CD4-positive, alpha-beta T cell treated with Interleukin-6 for 4 hours (primary cell): ENCODE data around the gene GALNT11.
A peak's percentile ranks its signal among the peaks of the same experiment; 100 is the strongest.
"Not testable (repeated sequence)": the region's sequence is repeated elsewhere in the genome, so short reads cannot be mapped to it uniquely, and the experiment has no call there.

Experiments
- DNase-seq: peaks from one replicate; pipeline ENCODE4 v3.0.0-alpha.2; 2020; ENCODE audit warnings: mixed read lengths

The GALNT11 gene

DNA sequence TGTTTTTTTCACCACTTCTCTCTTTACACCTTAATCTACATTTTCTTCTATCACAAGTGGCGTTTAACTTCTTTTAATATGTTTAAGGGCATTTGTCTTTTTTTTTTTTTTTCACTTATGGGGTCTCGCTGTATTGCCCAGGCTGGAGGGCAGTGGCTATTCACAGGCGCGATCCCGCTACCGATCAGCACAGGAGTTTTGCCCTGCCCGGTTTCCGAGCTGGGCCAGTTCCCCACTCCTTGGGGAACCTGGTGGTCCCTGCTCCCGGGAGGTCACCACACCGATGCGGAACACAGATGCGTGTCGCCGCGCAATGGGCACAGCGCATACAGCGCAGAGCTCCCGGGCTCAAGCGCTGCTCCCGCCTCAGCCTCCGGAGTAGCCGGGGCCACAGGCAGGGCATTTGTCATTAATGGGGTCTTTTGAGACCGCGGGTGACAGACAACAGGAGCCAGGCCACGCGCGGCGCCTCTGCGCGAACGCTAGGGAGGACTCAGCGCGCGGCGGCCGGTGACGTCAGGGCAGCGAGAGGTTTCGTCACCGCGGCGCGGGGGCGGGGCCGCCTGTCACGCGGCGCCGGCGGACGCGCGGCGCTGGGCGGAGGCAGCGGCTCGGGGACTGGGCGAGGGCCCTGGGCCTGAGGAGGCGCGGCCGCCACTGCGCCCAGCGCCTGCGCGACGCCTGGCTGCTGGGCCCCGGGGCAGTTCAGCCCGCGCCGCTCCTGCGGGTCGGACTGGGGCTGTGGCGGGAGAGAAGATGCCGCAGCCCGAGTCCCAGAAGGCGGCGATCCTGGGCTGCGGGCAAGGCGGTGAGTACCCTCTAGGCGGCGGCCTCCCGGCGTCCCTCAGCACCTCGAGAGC lies at the start of gene GALNT11:
Gene GALNT11, plus strand, starts transcription at position 598 of the 860 bp plus-strand sequence. CDS start 68,554 bp downstream, outside the sequence.
- peak; percentile 87 for DNase-seq

DNA sequence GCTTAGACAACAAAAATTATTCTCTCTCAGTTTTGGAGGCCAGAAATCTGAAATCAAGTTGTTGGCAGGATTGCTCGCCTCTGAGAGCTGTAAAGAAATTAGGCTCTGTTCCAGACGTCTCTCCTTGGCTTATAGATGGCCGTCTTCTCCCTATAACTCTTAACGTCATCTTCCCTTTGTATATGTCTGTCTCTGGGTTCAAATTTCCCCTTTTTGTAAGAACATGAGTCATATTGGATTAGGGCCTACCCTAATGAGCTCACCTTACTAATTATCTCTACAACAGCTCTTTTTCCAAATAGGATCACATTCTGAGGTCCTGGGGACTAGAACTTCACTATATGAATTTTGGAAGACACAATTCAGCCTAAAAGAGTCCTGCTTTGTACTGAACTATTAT lies 46.9 kb upstream of the GALNT11 start:
- no peak for DNase-seq

DNA sequence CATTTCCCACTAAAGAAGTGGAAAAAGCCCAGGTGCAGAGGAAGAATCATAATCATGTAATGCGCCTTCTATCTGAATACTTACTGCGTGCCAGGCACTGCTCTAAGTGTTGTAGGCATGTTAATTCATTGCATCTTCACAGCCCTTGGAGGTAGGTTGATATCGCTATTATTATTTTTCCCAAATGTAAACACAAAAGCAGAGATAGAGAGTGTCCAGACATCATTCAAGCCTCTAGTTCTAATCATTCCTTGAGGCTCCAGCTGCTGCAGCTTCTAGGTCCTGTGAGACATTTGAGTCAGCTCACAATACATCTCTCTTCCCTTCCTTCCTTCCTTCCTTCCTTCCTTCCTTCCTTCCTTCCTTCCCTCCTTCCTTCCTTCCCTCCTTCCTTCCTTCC lies 44.3 kb upstream of the GALNT11 start:
- no peak for DNase-seq

DNA sequence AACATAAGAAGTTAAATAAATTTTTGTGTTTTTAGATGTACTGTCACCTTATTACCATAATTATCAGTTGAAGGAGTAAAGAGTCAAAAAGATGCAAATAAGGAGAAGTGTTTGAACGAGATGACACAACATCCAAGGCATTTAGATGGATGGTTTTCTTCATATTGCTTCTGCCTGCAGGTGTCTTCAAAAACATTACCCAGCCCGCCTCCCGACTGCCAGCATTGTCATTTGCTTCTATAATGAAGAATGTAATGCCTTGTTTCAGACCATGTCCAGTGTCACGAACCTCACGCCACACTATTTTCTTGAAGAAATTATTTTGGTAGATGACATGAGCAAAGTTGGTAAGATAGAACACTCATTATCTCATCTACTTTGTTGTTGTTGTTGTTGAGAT lies 42.7 kb upstream of the GALNT11 start:
- no peak for DNase-seq

DNA sequence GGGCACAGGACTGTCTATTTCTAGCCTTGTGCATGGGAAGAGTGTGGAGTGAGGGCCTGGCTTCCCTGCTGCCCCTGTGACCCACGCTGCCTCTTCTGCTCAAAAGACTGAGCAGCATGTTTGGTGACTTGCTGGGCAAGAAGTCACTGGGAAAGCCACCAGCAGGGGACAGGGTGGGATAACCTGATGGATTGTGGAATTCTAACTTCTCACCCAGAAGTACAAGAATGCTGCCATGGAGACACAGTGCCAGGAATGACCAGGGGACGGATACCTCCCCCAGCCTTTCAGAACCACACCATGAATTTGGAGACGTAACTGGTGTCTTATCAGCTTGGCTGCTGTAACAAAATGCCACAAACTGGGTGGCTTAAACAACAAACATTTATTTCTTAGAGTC lies 40.9 kb upstream of the GALNT11 start:
- DNase-seq = no peak

DNA sequence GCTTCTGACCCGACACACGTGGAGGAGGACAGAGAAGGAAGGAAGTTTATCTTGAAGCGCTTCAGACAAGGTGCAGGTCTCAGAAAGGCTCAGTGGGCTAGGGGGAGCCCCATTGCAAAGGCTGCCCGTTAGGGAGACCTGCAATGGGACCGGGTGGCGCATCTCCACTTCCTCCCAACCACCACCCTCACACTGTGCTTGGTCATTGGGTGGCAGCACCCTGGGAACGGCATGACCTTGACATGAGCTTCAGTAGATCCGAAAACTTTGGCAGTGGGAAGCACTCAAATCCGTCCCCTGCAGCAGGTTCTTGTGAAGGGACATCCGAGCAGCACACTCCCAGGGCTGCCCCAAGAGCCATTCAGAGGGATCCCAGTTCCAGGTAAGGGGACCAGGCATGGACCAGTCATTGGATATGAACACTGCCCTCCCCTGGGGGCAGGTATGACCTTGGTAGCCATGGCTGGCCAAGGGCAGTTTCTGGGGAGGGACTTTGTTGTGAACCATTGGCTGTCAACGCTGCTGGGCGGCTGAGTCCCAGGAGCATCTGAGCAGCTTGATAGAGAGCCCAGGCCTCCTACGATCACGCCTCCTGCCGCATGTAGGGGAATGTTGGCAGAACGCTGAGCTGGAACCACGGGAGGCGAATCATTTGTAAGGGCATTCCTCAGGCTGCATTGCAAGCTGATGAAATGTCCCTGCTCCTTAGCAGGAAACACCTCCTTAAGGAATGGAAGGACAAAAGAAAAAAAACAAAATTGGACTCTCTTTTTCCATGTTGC lies 37.5 kb upstream of the GALNT11 start:
- no peak for DNase-seq

DNA sequence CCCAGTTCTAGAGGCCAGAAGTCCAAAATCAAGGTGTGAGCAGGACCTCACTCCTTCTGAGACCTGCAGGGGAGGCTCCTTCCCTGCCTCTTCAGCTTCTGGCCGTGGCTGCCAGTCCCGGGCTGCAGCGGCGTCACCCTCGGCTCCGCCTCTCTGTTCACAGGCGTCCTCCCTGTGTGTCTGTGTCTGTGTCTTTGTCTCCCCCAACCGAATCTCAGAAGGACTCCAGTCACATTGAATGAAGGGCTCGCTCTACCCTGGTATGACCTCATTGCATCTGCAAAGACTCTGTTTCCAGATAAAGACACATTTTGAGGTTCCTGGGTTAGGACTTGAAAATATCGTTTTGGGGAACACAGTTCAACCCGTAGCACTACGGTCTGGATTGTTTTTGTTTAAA lies 33.1 kb upstream of the GALNT11 start:
- peak; percentile 50 for DNase-seq

DNA sequence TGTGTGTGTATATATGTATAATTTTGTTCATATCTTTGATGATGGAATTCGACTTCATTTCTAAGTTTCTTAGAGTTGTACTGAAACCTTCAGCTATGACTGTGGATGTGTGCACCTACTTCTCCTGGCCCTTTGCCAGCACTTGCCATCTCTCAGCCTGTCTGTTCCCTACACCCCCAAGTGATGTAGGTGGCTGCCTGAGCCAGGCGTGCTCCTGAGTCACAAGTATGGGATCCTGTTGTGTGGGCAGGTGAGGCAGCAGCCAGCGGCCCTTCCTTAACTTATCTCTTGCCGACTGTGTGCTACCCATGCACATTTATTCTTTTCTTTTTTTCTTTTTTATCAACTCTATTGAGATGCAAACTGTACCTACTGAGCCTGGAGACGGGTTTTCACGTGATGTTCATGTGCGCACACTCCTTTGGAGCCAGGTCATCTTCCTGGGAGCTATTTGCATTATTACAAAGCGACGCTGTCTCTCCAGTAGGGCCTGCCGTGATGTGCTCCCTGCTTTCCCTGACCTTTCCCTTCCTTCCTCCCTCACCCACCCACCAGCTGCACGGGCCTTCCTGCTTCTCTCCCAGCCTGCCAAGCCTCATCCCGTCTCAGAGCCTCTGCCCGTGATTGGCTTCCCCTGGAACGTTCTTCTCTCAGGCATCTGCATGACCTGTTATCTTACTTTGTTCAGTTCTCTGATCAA lies 31.3 kb upstream of the GALNT11 start:
- no peak for DNase-seq

DNA sequence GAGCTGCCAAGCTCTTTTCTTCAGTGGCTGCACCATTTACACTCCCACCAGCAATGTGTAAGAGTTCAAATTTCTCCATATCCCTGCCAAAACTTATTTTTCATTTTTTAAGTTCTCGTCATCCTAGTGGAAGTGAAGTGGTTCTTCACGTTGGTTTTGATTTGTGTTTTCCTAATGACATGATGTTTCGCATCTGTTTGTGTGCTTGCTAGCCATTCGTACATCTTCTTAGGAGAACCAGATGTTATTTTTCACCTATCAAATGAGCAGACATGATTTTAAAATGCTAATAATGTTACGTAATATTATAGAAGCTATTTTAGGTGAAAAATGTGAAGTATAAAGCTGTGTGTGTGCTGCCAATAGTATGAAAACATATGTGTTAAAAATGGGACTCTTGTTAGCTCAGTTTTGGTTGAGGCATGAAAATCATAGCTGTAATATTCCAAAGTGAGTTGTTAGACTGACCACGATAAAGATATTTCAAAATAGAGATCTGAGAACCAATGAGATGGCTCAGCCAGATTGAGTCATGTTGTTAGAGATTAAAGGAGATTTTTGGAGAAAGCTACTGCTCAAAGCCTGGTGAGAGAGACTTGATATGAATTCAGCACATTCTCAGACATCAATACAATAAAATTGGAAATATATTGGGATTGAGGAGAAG lies 25.9 kb upstream of the GALNT11 start:
- no peak for DNase-seq

DNA sequence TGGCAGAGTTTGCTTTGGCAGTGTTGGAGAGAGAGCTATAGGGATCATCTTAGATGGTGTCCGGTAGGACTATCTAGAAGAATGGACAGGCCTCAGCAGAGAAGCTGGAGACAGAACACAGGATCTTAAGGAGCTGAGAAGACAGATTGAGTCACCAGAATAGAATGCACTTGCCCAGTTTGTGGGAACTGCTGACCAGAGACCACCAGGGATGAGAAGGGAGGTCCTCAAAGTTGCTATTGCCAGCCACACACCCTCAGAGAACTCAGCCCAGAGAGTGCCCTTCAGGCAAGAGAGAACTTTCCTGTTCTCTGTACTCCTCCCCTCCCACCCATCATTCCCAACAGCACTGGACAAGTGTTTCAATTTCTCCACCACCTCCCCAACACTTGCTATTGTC lies 25.3 kb upstream of the GALNT11 start:
- DNase-seq = no peak

DNA sequence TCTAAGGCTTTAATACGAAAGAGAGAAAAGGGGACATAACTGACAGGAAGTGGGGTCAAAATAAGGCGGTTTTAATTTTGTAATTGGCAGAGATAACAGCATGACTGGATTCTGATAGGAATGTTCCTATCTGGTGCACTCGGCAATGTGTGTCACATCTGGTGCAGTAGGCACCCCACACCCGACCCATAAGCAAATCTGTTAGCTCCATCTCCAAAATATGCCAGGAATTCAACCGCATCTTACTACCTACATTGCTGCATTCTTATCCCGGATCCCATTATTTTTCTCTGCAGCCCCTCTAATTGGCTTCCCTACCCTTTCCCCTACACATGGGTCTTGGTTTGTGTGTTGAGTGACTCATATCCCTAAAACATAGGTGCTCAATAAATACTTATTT lies 19.1 kb upstream of the GALNT11 start:
- no peak for DNase-seq

DNA sequence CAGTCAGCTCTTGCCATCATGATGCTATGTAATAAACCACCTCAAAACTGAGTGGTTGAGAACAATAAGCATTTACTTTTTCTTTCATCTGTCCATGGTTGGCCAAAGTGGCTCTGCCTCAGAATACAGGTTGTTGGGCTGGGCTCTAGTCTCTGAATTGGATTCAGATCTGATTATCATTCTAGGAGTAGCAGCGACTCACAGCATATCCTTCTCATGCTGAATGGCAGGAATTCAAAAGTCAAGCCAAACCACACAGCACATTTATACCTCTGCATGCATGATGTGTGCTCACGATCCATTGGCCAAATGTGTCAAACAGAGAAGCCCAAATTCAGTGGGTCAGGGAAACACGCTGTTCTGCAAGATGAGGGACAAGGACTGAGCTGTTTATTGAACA lies 13.6 kb upstream of the GALNT11 start:
- no peak for DNase-seq

DNA sequence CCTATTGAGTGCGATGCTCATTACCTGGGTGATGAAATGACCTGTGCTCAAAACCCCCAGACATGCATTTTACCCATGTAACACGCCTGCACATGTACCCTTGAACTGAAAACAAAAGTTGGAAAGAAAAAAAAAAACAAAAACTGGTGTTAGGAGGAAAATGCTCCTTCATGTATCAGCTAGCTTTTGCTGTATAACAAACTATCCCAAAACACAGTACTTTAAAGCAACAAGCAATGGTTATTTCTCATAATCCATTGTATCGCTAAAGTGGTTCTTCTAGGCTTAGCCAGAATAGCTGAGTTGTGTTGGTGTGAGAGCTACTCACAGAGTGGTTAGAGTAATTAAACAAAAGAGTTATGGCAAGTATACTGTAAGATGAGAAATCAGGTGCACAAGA lies 12.2 kb upstream of the GALNT11 start:
- DNase-seq = no peak

DNA sequence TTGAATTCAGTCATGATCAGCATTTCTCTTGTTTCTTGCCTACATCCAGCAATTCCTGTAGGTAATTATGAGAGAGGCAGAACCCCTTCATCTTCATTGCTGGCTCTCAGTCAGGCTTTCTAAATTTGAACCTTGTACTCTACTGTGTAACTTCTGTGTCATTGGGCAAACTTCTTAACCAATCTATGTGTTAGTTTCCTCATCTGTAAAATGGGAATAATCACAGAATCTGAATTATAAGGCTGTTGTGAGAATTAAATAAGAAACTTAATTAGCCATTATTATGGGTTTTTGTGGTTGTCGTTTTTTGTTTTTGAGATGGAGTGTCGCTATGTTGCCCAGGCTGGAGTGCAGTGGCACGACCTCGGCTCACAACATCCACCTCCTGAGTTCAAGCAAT lies 11.5 kb upstream of the GALNT11 start:
- no peak for DNase-seq

DNA sequence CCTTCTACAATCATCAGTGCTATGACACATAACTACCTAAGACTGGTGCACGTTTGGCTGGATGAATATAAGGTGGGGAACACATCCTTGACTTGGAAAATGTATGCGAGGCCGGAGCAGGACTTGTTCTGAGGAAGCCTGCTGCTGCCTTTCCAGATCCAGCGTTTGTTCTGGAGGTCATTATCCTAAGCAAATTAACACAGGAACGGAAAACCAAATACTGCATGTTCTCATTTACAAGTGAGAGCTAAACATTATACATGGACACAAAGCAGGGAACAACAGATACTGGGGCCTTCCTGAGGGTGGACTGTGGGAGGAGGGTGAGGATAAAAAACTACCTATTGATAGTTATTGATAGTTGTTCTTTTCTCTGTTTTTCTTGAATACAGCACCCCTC lies 10.8 kb upstream of the GALNT11 start:
- no peak for DNase-seq

DNA sequence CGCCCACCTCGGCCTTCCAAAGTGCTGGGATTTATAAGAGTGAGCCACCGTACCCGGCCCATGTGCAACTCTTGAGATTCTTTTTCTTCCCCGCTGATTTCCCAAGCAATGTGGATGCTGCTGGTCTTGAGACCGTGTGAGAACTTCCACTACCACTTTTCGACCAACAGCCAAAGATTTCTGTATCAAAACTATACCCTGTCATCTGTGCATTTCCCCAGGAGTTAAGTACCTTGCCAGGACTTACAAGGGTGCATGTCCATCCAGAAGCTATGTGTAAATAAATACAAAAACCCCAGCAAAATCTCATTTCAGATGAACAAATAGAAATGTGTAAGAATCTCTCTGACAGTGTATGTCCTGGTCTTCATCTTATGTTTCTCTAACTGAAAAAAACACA lies 9.9 kb upstream of the GALNT11 start:
- DNase-seq = no peak

DNA sequence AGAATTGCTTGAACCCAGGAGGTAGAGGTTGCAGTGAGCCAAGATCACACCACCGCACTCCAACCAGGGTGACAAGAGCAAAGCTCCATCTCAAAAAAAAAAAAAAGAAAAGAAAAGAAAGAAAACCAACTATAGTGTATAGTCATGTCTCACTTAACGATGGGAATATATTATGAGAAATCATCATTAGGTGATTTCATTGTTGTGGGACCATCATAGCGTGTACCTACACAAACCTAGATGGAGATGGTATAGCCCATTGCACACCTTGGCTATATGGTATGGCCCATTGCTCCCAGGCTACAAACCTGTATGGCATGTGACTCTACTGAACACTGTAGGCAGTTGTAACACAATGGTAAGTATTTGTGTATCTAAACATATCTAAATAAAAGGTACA lies 8.5 kb upstream of the GALNT11 start:
- no peak for DNase-seq

DNA sequence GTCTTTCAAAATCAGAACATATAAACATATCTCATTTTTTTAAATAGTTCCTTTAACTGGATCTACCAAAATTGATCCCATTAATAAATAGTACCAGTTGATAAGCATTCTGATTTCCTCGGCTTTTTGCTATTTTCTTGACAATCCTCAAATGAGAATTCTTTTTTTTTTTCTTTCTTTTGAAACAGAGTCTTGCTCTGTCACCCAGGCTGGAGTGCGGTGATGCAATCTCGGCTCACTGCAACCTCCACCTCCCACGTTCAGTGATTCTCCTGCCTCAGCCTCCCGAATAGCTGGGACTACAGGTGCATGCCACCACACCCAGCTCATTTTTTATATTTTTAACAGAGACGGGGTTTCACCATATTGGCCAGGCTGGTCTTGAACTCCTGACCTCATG lies 7.8 kb upstream of the GALNT11 start:
- not testable (repeated sequence) for DNase-seq

DNA sequence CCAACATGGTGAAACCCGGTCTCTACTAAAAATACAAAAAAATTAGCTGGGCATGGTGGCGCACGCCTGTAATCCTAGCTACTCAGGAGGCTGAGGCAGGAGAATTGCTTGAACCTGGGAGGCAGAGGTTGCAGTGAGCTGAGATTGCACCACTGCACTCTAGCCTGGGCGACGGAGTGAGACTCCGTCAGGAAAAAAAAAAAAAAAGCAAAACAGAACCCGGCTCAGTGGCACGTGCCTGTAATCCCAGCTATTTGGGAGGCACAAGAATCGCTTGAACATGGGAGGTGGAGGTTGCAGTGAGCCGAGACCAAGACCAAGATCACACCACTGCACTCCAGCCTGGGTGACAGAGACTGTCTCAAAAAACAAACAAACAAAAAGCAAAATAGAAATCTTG lies 3.7 kb upstream of the GALNT11 start:
- not testable (repeated sequence) for DNase-seq

DNA sequence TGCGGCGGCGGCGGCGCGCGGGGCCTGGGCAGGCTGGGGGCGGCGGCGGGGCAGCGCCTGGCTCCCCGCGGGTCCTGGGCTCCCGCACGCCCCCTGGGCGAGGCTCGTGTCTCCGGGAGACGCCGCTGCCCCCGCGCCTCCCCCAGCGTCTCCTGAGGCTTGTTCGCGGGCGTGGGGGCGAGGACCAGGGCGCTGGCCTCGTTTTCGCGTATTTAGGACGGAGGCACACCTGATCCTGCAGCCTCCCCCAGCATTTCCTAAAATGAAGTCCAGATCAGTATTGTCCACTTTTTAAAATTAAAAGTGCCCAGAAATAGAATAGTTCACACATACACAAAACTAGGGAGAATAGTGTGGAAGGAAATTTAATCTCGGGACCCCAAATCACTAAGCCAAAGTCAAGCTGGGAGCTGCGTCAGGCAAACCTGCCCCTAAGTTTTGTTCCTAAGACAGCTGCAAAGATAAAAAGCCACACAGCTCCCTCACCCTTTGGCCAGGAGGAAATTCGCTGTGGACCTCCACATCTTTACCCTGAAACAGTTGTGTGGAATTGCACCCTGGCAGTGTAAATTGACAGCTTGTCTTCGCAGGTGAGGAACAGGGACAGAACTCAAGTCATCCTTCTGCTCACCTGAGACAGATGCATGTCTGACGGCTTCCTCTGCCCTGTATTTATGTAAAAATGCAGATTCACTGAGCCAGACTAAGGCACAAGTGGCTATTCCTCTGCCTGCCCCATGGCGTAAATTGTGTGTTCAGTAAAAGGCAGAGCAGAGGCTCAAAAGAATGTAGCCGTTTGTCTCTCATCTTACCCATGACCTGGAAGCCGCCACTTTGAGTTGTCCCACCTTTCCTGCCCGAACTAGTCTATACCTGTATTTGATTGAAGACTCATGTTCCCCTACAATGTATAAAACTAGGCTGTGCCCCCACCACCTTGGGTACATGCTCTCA lies 740 bp downstream of the GALNT11 start:
- no peak for DNase-seq

DNA sequence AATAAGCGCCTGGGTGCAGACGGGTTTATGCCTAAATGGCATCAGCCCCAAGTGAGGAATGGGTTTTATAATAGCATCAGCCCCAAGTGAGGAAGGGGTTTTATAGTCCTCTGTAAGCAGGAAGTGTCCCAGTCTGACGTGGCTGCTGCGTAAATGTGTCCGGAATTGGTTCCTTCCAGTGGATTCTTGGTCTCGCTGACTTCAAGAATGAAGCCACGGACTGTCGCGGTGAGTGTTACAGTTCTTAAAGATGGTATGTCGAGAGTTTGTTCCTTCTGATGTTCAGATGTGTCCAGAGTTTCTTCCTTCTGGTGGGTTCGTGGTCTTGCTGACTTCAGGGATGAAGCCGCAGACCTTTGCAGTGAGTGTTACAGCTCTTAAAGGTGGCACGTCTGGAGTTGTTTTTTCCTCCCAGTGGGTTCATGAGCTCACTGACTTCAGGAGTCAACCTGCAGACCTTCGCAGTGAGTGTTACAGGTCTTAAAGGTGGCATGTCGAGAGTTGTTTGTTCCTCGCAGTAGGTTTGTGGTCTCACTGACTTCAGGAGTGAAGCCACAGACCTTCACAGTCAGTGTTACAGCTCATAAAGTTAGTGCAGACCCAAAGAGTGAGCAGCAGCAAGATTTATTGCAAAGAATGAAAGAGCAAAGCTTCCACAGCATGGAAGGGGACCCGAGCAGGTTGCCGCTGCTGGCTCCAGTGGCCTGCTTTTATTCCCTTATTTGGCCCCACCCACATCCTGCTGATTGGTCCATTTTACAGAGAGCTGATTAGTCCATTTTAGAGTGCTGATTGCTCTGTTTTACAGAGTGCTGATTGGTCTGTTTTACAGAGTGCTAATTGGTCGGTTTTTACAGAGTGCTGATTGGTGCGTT lies 2.3 kb downstream of the GALNT11 start:
- not testable (repeated sequence) for DNase-seq
